ENCODE results near the gene MAPT. TPM values are rescaled to one million over a fixed set of nuclear protein-coding genes. Genes with fewer than 3 reads are reported as not detected.

The MAPT gene
- total RNA-seq, 1 donor from 2014 or later = 6.1 TPM

- Histone ChIP-seq H3K9me3 (no peaks in the 10 kb centered on the region), H3K4me1 (no peaks in the 10 kb centered on the region), H3K27me3 (no peaks in the 10 kb centered on the region), H3K27ac (no peak overlapping the region), H3K4me3 (no peak overlapping the region), H3K36me3 (no peaks in the 10 kb centered on the region)
- no peak for TF ChIP-seq CTCF (IDR thresholded peaks at IDR 0.05)
- no peak for TF ChIP-seq POLR2AphosphoS5 (IDR thresholded peaks at IDR 0.05; ENCODE audit: insufficient read depth in 1 of 2, low read depth in 1 of 2)
- TF ChIP-seq POLR2A (IDR thresholded peaks at IDR 0.05) = no peak
- intact Hi-C loops (cut with DNase I) = no loop called here
- no peak for DNase-seq (ENCODE audit: extremely low spot score in 2 of 2)
Measured at GRCh38 chr17:45981306-45981705, 87.0 kb downstream of the MAPT start.

- Histone ChIP-seq H3K27me3 (no peaks in the 10 kb centered on the region), H3K4me3 (no peak overlapping the region), H3K9me3 (no peaks in the 10 kb centered on the region), H3K27ac (no peak overlapping the region), H3K36me3 (no peaks in the 10 kb centered on the region), H3K4me1 (no peaks in the 10 kb centered on the region)
- no peak for DNase-seq (ENCODE audit: extremely low spot score in 2 of 2)
- intact Hi-C loops (cut with DNase I) = no loop called here
- TF ChIP-seq CTCF (IDR thresholded peaks at IDR 0.05) = no peak
Measured at GRCh38 chr17:45982791-45983613, 88.6 kb downstream of the MAPT start.

GRCh38 chr17:45983614-45984310, 89.4 kb downstream of the MAPT start:
- H3K9me3 ChIP-seq = no peaks in the 10 kb centered on the region
- H3K27ac ChIP-seq = no peak overlapping the region
- H3K4me1 ChIP-seq = no peaks in the 10 kb centered on the region
- H3K4me3 ChIP-seq = no peak overlapping the region
- H3K36me3 ChIP-seq = no peaks in the 10 kb centered on the region
- no peak for DNase-seq (ENCODE audit: extremely low spot score in 2 of 2)
- intact Hi-C loops (cut with DNase I) = no loop called here
- TF ChIP-seq CTCF (IDR thresholded peaks at IDR 0.05) = no peak
- no peak for TF ChIP-seq POLR2AphosphoS5 (IDR thresholded peaks at IDR 0.05; ENCODE audit: insufficient read depth in 1 of 2, low read depth in 1 of 2)
- no peak for TF ChIP-seq POLR2A (IDR thresholded peaks at IDR 0.05)
- H3K27me3 ChIP-seq = no peaks in the 10 kb centered on the region

DNA sequence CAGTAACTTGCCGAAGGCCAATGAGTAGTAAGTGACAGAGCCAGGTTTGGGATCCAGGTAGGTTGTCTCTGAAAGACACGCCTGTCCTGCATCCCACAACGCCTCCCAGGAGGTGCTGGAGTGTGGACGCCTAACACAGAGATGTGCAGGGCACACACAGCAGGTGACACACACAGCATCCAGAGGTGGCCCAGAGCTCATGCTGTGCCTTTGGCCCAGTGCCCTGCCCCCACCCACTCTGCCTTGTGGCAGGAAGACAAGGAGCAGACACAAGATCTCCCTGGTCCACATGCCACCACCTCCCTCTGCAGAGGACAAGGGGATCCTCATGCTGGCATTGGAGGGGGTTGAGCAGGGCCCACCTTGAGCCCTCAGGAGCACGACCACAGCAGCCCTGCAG, 90.0 kb downstream of the MAPT start:
- Histone ChIP-seq H3K4me3 (no peak overlapping the region), H3K9me3 (no peaks in the 10 kb centered on the region), H3K4me1 (no peaks in the 10 kb centered on the region), H3K36me3 (no peaks in the 10 kb centered on the region), H3K27ac (no peak overlapping the region), H3K27me3 (no peaks in the 10 kb centered on the region)
- TF ChIP-seq CTCF (IDR thresholded peaks at IDR 0.05) = no peak
- no peak for TF ChIP-seq POLR2AphosphoS5 (IDR thresholded peaks at IDR 0.05; ENCODE audit: insufficient read depth in 1 of 2, low read depth in 1 of 2)
- DNase-seq (ENCODE audit: extremely low spot score in 2 of 2) = no peak
- intact Hi-C loops (cut with DNase I) = no loop called here

DNA sequence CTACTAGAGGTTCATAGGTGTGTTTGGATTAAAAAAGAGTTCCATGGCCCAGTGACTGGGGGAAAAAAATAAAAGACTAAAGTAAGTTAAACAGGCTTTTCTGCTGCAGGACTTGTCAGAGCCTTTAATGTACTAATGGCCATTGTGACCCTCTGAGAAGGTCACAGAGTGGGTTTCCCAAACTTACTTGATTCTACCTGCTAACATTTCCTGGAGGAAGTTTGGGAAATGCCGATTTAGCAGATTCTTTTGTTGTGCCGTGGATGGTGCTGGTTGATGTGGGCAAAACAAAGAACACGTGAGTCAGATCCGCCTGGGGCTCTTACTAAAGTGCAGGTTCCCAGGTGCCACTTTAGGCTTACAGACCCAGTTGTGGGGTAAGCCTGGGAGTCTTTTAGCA, 91.1 kb downstream of the MAPT start:
- Histone ChIP-seq H3K27me3 (no peaks in the 10 kb centered on the region), H3K9me3 (no peaks in the 10 kb centered on the region), H3K4me1 (no peaks in the 10 kb centered on the region), H3K36me3 (no peaks in the 10 kb centered on the region), H3K27ac (no peak overlapping the region), H3K4me3 (no peak overlapping the region)
- no peak for DNase-seq (ENCODE audit: extremely low spot score in 2 of 2)
- TF ChIP-seq POLR2A (IDR thresholded peaks at IDR 0.05) (no peak), POLR2AphosphoS5 (IDR thresholded peaks at IDR 0.05; ENCODE audit: insufficient read depth in 1 of 2, low read depth in 1 of 2) (no peak), CTCF (IDR thresholded peaks at IDR 0.05) (no peak)
- intact Hi-C loops (cut with DNase I) = no loop called here
